ENCODE data around the gene MC2R. TPM values are rescaled to one million over a fixed set of nuclear protein-coding genes. Genes with fewer than 3 reads are reported as not detected.

Gene MC2R
- total and polyA plus RNA-seq, 2 donors, result 0.05 to 0.18 TPM

GRCh38 chr18:13918898-13919297 is 3.6 kb upstream of the MC2R start:
- Histone ChIP-seq H3K4me3 (ENCODE audit: low read length in 2 of 2) (no peak overlapping the region), H3K36me3 (ENCODE audit: control insufficient read depth in 2 of 2, insufficient read depth in 2 of 2, low read length in 1 of 2) (no peaks in the 10 kb centered on the region), H3K9me3 (ENCODE audit: control insufficient read depth in 2 of 2, insufficient read depth in 1 of 2, low read length in 1 of 2) (no peaks in the 10 kb centered on the region), H3K27me3 (ENCODE audit: control insufficient read depth in 2 of 2, insufficient read depth in 1 of 2, low read length in 1 of 2) (no peaks in the 10 kb centered on the region), H3K27ac (ENCODE audit: low read depth in 1 of 2, low read length in 1 of 2) (no peak overlapping the region), H3K4me1 (ENCODE audit: control insufficient read depth in 2 of 2, insufficient read depth in 2 of 2, low read length in 2 of 2) (no peaks in the 10 kb centered on the region)
- DNase-seq (ENCODE audit: low read depth in 6 of 9, low spot score in 9 of 9), result no peak
- 91% methylated on average over 8 of the region's 8 CpGs for WGBS

- no peaks in the 10 kb centered on the region for H3K4me1 ChIP-seq (ENCODE audit: control insufficient read depth in 2 of 2, insufficient read depth in 2 of 2, low read length in 2 of 2)
- no peak for DNase-seq (ENCODE audit: low read depth in 6 of 9, low spot score in 9 of 9)
- WGBS, result 89% methylated on average over 3 of the region's 3 CpGs
Measured at GRCh38 chr18:13917401-13917800, 2.1 kb upstream of the MC2R start.

GRCh38 chr18:13916559-13916958 is 1.2 kb upstream of the MC2R start:
- DNase-seq (ENCODE audit: low read depth in 6 of 9, low spot score in 9 of 9), result no peak
- H3K4me1 ChIP-seq (ENCODE audit: control insufficient read depth in 2 of 2, insufficient read depth in 2 of 2, low read length in 2 of 2), result no peaks in the 10 kb centered on the region
- no peaks in the 10 kb centered on the region for H3K9me3 ChIP-seq (ENCODE audit: control insufficient read depth in 2 of 2, insufficient read depth in 1 of 2, low read length in 1 of 2)
- no peaks in the 10 kb centered on the region for H3K36me3 ChIP-seq (ENCODE audit: control insufficient read depth in 2 of 2, insufficient read depth in 2 of 2, low read length in 1 of 2)
- H3K27ac ChIP-seq (ENCODE audit: low read depth in 1 of 2, low read length in 1 of 2), result peak overlapping the region in 1 of 2 donors; percentile 59
- 69% methylated on average over 6 of the region's 6 CpGs for WGBS
- H3K27me3 ChIP-seq (ENCODE audit: control insufficient read depth in 2 of 2, insufficient read depth in 1 of 2, low read length in 1 of 2), result no peaks in the 10 kb centered on the region
- no peak overlapping the region for H3K4me3 ChIP-seq (ENCODE audit: low read length in 2 of 2)

More at GRCh38 chr18:13917401-13917800, 2.1 kb upstream of the MC2R start:
- Histone ChIP-seq H3K4me3 (ENCODE audit: low read length in 2 of 2) (no peak overlapping the region), H3K27me3 (ENCODE audit: control insufficient read depth in 2 of 2, insufficient read depth in 1 of 2, low read length in 1 of 2) (no peaks in the 10 kb centered on the region), H3K9me3 (ENCODE audit: control insufficient read depth in 2 of 2, insufficient read depth in 1 of 2, low read length in 1 of 2) (no peaks in the 10 kb centered on the region), H3K36me3 (ENCODE audit: control insufficient read depth in 2 of 2, insufficient read depth in 2 of 2, low read length in 1 of 2) (no peaks in the 10 kb centered on the region), H3K27ac (ENCODE audit: low read depth in 1 of 2, low read length in 1 of 2) (no peak overlapping the region)

GRCh38 chr18:13915995-13916431 is 677 bp upstream of the MC2R start:
- Histone ChIP-seq H3K4me1 (ENCODE audit: control insufficient read depth in 2 of 2, insufficient read depth in 2 of 2, low read length in 2 of 2) (no peaks in the 10 kb centered on the region), H3K27ac (ENCODE audit: low read depth in 1 of 2, low read length in 1 of 2) (peak overlapping the region in 1 of 2 donors; percentile 59), H3K27me3 (ENCODE audit: control insufficient read depth in 2 of 2, insufficient read depth in 1 of 2, low read length in 1 of 2) (no peaks in the 10 kb centered on the region), H3K36me3 (ENCODE audit: control insufficient read depth in 2 of 2, insufficient read depth in 2 of 2, low read length in 1 of 2) (no peaks in the 10 kb centered on the region), H3K9me3 (ENCODE audit: control insufficient read depth in 2 of 2, insufficient read depth in 1 of 2, low read length in 1 of 2) (no peaks in the 10 kb centered on the region), H3K4me3 (ENCODE audit: low read length in 2 of 2) (no peak overlapping the region)
- peak in 5 of 9 donors; percentile 2 to 37 (median 11) for DNase-seq (ENCODE audit: low read depth in 6 of 9, low spot score in 9 of 9)
- WGBS, result 88% methylated on average over 7 of the region's 7 CpGs

GRCh38 chr18:13914756-13915155 is 580 bp downstream of the MC2R start:
- no peaks in the 10 kb centered on the region for H3K36me3 ChIP-seq (ENCODE audit: control insufficient read depth in 2 of 2, insufficient read depth in 2 of 2, low read length in 1 of 2)
- 85% methylated on average over 9 of the region's 9 CpGs for WGBS
- no peak overlapping the region for H3K4me3 ChIP-seq (ENCODE audit: low read length in 2 of 2)
- no peak overlapping the region for H3K27ac ChIP-seq (ENCODE audit: low read depth in 1 of 2, low read length in 1 of 2)
- H3K4me1 ChIP-seq (ENCODE audit: control insufficient read depth in 2 of 2, insufficient read depth in 2 of 2, low read length in 2 of 2), result no peaks in the 10 kb centered on the region
- no peak for DNase-seq (ENCODE audit: low read depth in 6 of 9, low spot score in 9 of 9)
- H3K9me3 ChIP-seq (ENCODE audit: control insufficient read depth in 2 of 2, insufficient read depth in 1 of 2, low read length in 1 of 2), result no peaks in the 10 kb centered on the region
- H3K27me3 ChIP-seq (ENCODE audit: control insufficient read depth in 2 of 2, insufficient read depth in 1 of 2, low read length in 1 of 2), result no peaks in the 10 kb centered on the region

GRCh38 chr18:13914170-13914569 is 1.2 kb downstream of the MC2R start:
- Histone ChIP-seq H3K27me3 (ENCODE audit: control insufficient read depth in 2 of 2, insufficient read depth in 1 of 2, low read length in 1 of 2) (no peaks in the 10 kb centered on the region), H3K4me1 (ENCODE audit: control insufficient read depth in 2 of 2, insufficient read depth in 2 of 2, low read length in 2 of 2) (no peaks in the 10 kb centered on the region), H3K4me3 (ENCODE audit: low read length in 2 of 2) (no peak overlapping the region), H3K36me3 (ENCODE audit: control insufficient read depth in 2 of 2, insufficient read depth in 2 of 2, low read length in 1 of 2) (no peaks in the 10 kb centered on the region), H3K9me3 (ENCODE audit: control insufficient read depth in 2 of 2, insufficient read depth in 1 of 2, low read length in 1 of 2) (no peaks in the 10 kb centered on the region), H3K27ac (ENCODE audit: low read depth in 1 of 2, low read length in 1 of 2) (no peak overlapping the region)
- WGBS, result 96% methylated on average over 10 of the region's 10 CpGs
- no peak for DNase-seq (ENCODE audit: low read depth in 6 of 9, low spot score in 9 of 9)

GRCh38 chr18:13913205-13913604 is 2.1 kb downstream of the MC2R start:
- DNase-seq (ENCODE audit: low read depth in 6 of 9, low spot score in 9 of 9), result no peak
- no peak overlapping the region for H3K4me3 ChIP-seq (ENCODE audit: low read length in 2 of 2)
- no peaks in the 10 kb centered on the region for H3K36me3 ChIP-seq (ENCODE audit: control insufficient read depth in 2 of 2, insufficient read depth in 2 of 2, low read length in 1 of 2)
- no peaks in the 10 kb centered on the region for H3K9me3 ChIP-seq (ENCODE audit: control insufficient read depth in 2 of 2, insufficient read depth in 1 of 2, low read length in 1 of 2)
- H3K27me3 ChIP-seq (ENCODE audit: control insufficient read depth in 2 of 2, insufficient read depth in 1 of 2, low read length in 1 of 2), result no peaks in the 10 kb centered on the region
- no peak overlapping the region for H3K27ac ChIP-seq (ENCODE audit: low read depth in 1 of 2, low read length in 1 of 2)
- WGBS, result 85% methylated on average over 10 of the region's 10 CpGs
- H3K4me1 ChIP-seq (ENCODE audit: control insufficient read depth in 2 of 2, insufficient read depth in 2 of 2, low read length in 2 of 2), result no peaks in the 10 kb centered on the region

GRCh38 chr18:13912601-13913000 is 2.7 kb downstream of the MC2R start:
- H3K4me1 ChIP-seq (ENCODE audit: control insufficient read depth in 2 of 2, insufficient read depth in 2 of 2, low read length in 2 of 2), result no peaks in the 10 kb centered on the region
- DNase-seq (ENCODE audit: low read depth in 6 of 9, low spot score in 9 of 9), result no peak
- H3K36me3 ChIP-seq (ENCODE audit: control insufficient read depth in 2 of 2, insufficient read depth in 2 of 2, low read length in 1 of 2), result no peaks in the 10 kb centered on the region
- H3K27ac ChIP-seq (ENCODE audit: low read depth in 1 of 2, low read length in 1 of 2), result peak overlapping the region in 1 of 2 donors; percentile 41
- no peaks in the 10 kb centered on the region for H3K9me3 ChIP-seq (ENCODE audit: control insufficient read depth in 2 of 2, insufficient read depth in 1 of 2, low read length in 1 of 2)
- no peak overlapping the region for H3K4me3 ChIP-seq (ENCODE audit: low read length in 2 of 2)
- H3K27me3 ChIP-seq (ENCODE audit: control insufficient read depth in 2 of 2, insufficient read depth in 1 of 2, low read length in 1 of 2), result no peaks in the 10 kb centered on the region
- WGBS, result 88% methylated on average over 9 of the region's 9 CpGs

GRCh38 chr18:13910986-13911385 is 4.3 kb downstream of the MC2R start:
- no peak for DNase-seq (ENCODE audit: low read depth in 6 of 9, low spot score in 9 of 9)
- H3K27ac ChIP-seq (ENCODE audit: low read depth in 1 of 2, low read length in 1 of 2), result no peak overlapping the region
- H3K9me3 ChIP-seq (ENCODE audit: control insufficient read depth in 2 of 2, insufficient read depth in 1 of 2, low read length in 1 of 2), result no peaks in the 10 kb centered on the region
- WGBS, result 91% methylated on average over 6 of the region's 6 CpGs
- H3K36me3 ChIP-seq (ENCODE audit: control insufficient read depth in 2 of 2, insufficient read depth in 2 of 2, low read length in 1 of 2), result no peaks in the 10 kb centered on the region
- no peak overlapping the region for H3K4me3 ChIP-seq (ENCODE audit: low read length in 2 of 2)
- no peaks in the 10 kb centered on the region for H3K27me3 ChIP-seq (ENCODE audit: control insufficient read depth in 2 of 2, insufficient read depth in 1 of 2, low read length in 1 of 2)
- H3K4me1 ChIP-seq (ENCODE audit: control insufficient read depth in 2 of 2, insufficient read depth in 2 of 2, low read length in 2 of 2), result no peaks in the 10 kb centered on the region

GRCh38 chr18:13910501-13910900 is 4.8 kb downstream of the MC2R start:
- DNase-seq (ENCODE audit: low read depth in 6 of 9, low spot score in 9 of 9), result no peak
- no peaks in the 10 kb centered on the region for H3K27me3 ChIP-seq (ENCODE audit: control insufficient read depth in 2 of 2, insufficient read depth in 1 of 2, low read length in 1 of 2)
- H3K4me1 ChIP-seq (ENCODE audit: control insufficient read depth in 2 of 2, insufficient read depth in 2 of 2, low read length in 2 of 2), result no peaks in the 10 kb centered on the region
- H3K4me3 ChIP-seq (ENCODE audit: low read length in 2 of 2), result no peak overlapping the region
- H3K9me3 ChIP-seq (ENCODE audit: control insufficient read depth in 2 of 2, insufficient read depth in 1 of 2, low read length in 1 of 2), result no peaks in the 10 kb centered on the region
- no peak overlapping the region for H3K27ac ChIP-seq (ENCODE audit: low read depth in 1 of 2, low read length in 1 of 2)
- H3K36me3 ChIP-seq (ENCODE audit: control insufficient read depth in 2 of 2, insufficient read depth in 2 of 2, low read length in 1 of 2), result no peaks in the 10 kb centered on the region
